NK-92 (cell line): ENCODE data around the gene ZC3H12D.
"Not testable (repeated sequence)": the region's sequence is repeated elsewhere in the genome, so short reads cannot be mapped to it uniquely, and the experiment has no call there.

Source experiments
- DNase-seq: peaks from one replicate; lab custom pipeline; 2025; ENCODE audit not compliant: unreplicated experiment; lab: John Stamatoyannopoulos, UW

The ZC3H12D gene

DNA sequence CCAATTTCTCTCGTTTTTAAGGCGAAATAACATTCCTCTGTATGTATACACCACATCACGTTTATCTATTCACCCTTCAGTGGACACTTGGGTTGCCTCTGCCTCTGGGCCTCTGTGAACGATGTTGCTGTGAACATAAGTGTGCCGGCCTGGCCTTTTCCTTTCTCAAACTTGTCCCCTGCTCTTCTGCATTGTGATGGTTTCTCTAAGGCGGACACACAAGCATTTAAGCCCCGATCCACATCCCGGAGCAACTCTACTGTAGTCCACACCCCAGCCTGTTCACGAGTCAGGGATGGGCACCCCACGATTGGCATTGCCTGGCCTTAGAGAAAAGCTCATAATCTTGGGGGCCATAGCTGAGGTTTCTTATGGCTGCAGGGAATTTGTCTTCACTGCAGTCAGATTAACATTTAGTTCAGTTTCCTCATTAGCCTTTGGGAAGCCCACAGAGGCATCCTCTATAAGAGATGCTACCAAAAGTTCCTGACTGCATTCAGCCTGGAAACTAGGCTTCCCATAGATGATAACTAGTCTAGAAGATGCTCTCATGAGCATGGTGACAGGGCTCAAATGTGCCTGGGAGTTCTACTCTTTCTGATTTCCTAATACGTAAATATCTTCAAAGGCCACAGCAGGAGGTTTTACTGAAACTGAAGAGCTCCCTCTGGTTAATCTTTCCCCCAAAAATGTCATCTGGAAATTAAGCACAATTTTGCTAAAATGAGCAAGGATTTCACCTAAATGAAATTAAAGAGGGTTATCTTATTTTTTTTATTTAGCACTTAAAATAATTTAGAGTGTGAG is 762 bp downstream of the ZC3H12D start:
- DNase-seq, result no peak

DNA sequence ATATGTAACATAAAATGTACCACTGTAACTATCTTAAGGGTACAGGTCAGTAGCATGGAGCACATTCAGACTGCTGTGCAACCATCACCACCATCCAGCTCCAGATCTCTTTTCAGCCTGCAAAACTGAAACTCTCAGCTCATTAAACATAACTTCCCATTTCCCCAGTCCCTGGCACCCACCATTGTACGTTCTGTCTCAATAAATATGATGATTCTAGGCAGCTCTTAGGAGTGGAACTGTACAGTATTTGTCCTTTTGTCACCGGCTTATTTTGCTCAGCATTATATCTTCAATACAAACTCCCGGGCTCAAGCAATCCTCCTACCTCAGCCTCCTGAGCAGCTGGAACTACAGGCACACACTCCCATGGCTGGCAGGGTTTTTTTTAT is 1.5 kb downstream of the ZC3H12D start:
- DNase-seq, result no peak

GRCh38 chr6:149482545-149483333 is 2.1 kb downstream of the ZC3H12D start:
- DNase-seq, result no peak

DNA sequence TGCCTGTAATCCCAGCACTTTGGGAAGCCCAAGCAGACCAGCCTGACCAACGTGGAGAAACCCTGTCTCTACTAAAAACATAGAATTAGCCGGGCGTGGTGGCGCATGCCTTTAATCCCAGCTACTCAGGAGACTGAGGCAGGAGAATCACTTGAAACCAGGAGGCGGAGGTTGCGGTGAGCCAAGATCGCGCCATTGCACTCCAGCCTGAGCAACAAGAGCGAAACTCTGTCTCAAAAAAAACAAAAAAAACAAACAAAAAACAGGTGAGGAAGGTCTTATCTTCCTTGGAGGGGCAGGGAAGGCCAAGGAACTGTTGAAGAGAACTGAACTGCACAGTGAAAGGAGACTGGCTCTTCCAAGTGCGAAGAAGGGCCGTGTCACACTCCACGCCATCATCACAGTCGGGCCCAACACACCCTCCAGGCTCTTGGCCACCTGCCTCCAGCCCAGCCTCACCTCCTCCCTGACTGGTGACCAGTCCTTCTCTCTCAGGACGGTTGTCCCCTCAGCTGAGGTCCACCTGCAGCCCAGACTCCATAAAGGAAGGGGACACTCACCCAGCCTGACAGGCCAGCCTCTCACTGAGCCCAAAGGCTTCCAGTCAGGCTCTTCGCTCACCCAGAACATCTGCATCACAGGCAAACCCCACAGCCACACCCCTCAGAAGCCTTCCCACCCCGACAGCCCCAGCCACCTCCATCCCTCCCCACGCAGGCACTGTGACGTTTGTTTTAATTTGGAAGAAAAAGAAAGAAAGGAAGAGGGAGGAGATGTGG is 4.1 kb downstream of the ZC3H12D start:
- no peak for DNase-seq

DNA sequence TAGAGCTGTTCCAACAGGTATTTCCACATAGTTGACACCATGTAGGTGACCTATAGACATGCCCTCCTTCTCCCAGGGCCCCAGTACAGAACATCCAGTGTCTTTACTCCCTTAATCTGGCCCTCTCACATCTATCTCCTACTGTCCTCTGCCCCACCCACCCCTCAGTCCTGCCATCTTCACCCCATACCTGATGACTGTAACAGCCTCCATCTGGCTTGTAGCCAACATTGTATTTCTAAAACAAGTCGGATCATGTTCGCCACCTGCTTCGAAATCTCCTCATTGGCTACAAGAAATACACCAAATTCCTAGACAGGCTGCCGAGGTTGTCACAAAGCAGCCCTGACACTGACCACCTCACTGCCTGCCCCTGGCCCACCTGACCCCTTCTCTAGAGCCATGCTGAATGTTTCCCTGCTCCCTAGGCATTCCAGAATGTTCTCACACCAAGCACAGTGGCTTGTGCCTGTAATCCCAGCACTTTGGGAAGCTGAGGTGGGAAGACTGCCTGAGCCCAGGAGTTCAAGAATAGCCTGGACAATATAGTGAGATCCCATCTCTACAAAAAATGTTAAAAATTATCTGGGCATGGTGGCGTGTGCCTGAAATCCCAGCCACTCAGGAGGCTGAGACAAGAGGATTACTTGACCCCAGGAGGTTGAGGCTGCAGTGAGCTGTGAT is 6.0 kb downstream of the ZC3H12D start:
- DNase-seq, result no peak

- no peak for DNase-seq
Observed at GRCh38 chr6:149477544-149477943, 7.3 kb downstream of the ZC3H12D start.

DNA sequence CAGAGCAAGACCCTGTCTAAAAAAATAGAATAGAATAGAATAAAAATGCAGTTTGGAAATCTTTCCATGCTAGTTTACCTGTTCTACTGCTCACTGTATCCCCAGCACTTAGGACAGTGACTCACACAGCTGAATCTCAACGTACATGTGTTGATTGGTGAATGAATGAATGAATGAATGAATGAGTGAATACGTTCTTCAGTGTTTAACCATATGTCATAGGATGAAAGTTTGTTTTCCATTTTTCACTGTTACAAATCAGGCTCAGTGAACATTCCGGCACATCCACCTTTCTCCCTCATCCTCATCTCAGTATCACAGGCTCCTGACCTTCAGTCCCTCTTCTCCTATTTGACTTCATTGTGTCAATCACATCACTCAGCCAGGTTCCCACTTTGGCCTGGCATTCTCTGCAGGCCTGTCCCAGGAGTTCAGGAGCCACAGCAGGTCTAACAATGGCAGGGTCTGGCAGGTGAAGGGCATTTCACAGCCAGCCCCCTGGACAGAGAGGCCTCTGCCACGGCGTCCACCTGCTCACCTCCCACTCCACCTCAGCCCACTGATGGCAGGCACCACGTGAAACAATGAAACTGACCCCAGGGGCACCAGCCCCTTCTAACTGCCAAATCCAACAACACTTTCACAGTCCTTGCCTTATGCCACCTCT is 7.9 kb downstream of the ZC3H12D start:
- no peak for DNase-seq

DNA sequence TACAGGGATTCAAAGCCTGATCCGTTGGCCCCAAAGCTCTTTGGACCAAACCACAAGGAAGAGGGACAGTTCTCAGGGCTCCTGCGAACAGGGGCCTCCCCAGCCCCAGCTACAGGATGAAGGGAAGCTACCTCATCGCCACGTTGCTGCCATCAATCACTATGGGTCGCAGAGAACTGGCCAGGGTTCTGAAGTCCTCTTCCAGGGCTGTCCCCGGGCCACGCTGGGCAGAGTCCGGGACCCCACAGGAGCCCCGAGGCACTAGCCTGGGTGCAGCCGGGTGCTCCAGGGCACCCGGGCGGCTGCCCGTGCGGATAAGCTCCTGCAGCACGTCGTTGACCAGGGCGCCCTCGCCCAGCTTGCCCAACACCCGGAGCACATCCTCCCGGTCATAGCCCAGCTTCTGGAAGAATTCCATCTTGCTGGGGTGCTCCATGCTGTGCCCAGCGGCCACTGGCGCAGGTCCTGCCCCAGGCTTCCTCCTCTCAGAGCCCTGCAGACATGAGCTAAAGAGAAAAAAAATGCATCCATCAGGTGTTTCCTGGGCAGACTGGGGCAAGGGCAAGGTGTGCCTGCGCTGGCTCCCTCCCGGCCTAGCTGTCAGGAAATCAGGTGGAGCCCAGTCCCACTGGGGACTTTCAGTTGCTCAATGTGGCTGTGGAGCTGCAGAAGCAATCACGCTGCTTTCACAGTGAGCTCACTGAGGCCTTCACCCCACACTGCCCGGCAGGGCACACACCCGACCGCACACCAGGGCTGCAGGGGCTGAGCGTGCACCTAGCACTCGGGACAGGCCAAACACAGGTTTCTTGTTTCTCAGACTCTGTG is 10.5 kb downstream of the ZC3H12D start:
- no peak for DNase-seq

DNA sequence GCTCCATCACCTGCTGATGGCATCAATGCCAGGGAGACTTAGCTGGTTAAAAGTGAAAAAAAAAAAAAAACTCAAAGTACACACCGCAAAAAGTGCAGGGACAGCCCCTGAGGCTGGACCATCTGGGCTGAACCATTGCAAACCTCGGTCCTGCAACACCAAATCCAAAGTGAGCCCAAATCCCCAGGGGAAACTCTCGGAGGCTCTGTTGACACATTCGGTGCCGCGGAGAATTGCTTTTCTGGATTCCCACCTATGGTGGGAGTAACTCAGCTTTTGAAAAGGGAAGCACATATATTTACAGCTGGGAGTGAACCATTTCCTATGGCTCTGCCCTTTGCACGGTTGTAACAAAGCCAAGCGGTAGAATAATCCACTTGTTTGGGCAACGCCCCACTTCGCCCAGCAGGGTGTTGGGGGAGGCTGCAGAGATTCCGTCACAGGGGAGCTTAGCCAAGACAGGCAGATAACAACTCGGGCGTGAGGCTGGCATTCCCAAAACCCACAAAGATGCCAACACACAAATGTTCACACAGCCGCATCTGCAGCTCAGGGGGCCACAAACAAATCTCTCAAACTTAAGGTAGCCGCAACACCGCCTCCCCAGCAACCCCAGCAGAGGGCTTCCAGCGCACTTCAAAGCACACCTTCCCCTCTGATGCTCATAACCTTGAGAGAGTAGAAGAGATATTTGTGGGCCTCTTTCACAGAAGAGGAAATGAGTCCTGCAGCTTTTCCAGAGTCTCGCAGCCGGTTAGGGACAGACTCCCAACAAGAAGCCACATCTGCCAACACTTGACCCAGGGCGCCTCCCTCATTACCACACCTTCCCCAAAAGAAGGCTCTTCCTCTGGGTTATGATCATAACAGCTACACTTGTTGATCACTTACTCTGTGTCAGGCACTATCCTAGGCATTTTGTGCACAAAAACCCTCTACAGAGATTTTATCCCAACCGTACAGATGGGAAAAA is 11.4 kb downstream of the ZC3H12D start:
- DNase-seq, result no peak

DNA sequence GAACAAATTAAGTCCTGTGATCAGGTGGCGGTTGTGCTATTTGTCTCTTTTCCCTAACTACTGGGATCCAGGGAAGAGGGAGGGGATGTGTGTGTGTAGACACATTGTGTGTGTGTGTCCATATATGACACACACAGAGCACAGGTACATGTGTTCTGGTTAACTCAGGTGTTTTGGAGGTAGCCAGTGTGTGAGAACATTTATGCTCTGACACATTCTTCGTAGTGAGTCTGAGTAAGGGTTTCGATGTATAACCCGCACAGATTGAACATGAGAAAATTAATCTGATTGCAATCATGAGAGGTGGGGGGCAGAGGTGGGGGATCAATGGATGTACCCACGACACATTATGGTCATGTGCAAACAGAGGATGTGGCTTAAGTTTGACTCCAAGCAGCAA is 12.6 kb downstream of the ZC3H12D start:
- no peak for DNase-seq

DNA sequence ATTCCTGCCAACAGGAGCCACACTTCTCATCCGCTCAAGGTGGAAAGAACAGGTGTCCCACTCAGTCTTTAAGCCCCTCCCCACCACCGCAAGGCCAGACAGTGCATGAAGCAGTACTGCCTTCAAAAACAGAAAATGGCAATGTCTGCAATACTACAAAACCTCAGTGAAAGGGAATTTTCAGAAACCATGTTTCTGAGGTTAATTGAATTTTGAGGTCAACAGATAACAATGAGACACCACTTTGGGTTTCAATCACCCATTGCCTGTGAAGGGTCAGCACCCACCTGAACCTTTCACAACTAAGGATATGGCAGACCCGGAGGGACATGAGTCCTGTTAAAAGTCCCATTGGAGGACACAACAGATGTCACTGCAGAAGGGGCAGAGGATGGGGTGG is 13.0 kb downstream of the ZC3H12D start:
- no peak for DNase-seq

DNA sequence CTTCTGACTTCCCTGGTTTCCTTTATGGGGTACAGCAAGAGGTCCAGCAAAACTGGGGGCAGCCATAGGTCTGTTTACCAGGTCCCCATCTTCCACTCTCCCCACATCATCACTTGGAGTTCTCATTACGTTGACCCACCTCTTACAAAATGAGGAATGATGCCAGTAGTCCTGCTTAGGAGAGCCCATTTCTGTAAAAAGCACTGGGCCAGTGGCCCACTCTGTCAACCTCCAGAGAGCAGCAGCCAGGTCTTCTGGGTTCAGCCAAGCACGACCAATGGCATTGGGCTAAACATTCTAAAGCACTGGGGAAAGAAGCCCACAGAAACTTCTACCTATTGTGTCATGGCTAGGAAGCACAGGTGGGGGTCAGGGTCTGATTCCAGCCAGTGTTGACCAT is 13.9 kb downstream of the ZC3H12D start:
- no peak for DNase-seq

DNA sequence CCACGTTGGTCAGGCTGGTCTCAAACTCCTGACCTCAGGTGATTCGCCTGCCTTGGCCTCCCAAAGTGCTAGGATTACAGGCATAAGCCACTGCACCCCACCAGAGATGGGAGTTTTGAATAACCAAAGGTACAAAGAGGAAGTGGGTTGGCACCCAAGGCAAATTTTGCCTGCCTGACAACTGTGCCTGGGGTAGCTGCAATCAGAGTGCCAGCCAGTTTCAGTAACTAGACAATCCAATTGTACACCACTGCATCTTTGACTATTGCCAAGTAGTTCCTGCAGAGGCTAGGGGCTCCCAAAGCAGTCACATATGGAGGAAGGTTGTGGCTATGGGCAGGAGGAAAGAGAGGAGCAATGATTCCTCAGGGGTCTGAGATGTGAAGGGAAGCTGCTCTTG is 16.6 kb downstream of the ZC3H12D start:
- DNase-seq, result no peak

GRCh38 chr6:149467265-149467664 is 17.5 kb downstream of the ZC3H12D start:
- no peak for DNase-seq

DNA sequence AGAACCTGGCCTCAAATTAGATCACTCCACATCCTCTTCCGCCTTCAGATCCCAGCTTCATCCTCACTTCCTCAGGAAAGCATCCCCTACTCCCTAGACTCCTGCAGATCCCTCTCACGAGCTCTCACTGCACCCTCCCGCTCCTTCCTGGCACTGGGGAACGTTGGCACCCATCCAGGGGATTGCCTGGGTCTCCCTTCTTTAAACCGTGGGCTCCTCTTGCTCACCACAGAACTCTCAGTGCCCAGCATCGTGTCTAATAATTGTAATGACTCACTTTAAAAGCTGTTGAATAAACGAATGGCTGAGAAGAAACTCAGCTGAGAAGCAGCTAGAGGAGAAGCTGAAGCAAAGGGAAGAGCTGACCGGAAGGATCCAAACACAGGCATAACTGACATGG is 20.4 kb downstream of the ZC3H12D start:
- no peak for DNase-seq

DNA sequence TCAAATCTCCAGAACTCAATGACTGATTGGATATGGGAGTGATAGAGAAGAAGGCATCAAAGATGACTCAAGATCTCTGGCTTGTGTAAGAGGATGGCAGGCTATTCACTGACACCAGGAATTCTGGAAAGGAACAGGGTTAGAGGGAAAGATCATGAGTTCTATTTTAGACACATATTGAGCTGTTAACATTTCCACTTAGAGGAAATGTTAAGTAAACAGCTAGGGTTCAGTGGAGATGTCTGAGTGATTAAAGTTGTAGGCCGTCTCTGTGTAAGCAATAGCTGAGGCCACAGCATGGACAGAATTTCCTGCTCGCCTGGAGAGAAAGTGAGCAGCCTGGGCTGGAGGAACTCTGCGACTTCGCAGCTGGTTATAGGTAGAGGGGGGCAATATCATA is 21.0 kb downstream of the ZC3H12D start:
- DNase-seq, result no peak

DNA sequence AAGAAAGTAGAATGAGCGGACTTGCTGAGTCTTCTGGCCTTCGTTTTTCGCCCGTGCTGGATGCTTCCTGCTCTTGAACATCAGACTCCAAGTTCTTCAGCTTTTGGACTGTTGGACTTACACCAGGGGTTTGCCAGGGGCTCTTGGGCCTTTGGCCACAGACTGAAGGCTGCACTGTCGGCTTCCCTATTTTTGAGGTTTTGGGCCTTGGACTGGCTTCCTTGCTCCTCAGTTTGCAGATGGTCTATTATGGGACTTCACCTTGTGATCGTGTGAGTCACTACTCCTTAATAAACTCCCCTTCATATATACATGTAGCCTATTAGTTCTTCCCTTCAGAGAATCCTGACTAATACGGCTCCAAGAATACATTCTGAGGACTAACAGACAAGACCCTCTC is 22.1 kb downstream of the ZC3H12D start:
- DNase-seq, result not testable (repeated sequence)

DNA sequence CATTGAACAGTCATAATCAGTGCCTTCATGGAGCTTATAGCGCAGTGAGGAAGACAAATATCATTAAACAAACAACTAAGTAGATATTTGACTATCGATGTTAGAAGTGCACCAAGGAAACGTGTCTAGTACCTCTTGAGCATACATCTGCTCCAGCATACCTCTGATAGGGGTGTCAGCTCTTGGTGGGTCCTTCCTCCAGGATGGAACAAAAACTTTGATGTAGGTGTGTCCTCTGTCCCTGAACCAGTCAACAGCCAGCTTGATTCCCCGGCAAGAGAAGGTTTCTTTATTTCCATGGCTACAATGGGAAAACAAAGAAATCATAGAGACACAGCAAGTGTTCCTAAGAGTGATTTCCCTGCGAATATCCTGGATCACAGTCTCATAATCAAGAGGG is 23.1 kb downstream of the ZC3H12D start:
- no peak for DNase-seq

- DNase-seq, result not testable (repeated sequence)
Observed at GRCh38 chr6:149460249-149460648, 24.6 kb downstream of the ZC3H12D start.
